K562 (cell line): ENCODE measurements around the gene TXLNA. TPM values are rescaled to one million over a fixed set of nuclear protein-coding genes. Genes with fewer than 3 reads are reported as not detected.

Source experiments
- CBX5 ChIP-seq: IDR thresholded peaks from 2 replicates; pipeline ENCODE4 v1.6.1; 2014; ENCODE audit warnings: low read depth, borderline replicate concordance
- DPF2 ChIP-seq: fragments of 450-650 bp; IDR thresholded peaks from 2 replicates; pipeline ENCODE4 v1.6.1; 2016
- EP400 ChIP-seq: fragments of 450-650 bp; IDR thresholded peaks from 2 replicates; pipeline ENCODE4 v1.6.1; 2017; ENCODE audit warnings: antibody characterized with exemption, mild to moderate bottlenecking, moderate library complexity
- GATAD2A ChIP-seq: fragments of 450-650 bp; IDR thresholded peaks from 2 replicates; pipeline ENCODE4 v1.6.1; 2017
- KDM1A ChIP-seq, 2 experiments: fragments of 450-650 bp; IDR thresholded peaks; 2 replicates each; pipeline ENCODE4 v1.6.1; 2016; ENCODE audit warnings: mild to moderate bottlenecking in 2 of 2
- RFX1 ChIP-seq: fragments of 450-650 bp; IDR thresholded peaks from 2 replicates; pipeline ENCODE4 v1.6.1; 2016; ENCODE audit warnings: mild to moderate bottlenecking, moderate library complexity
- TBP ChIP-seq: optimal IDR thresholded peaks from 2 replicates; pipeline ENCODE3; 2011; ENCODE audit warnings: low read depth, low read length, improper control_type of control experiment
- ZNF354B ChIP-seq: fragments of 250-450 bp; sonication (Bioruptor Pico); IDR thresholded peaks from 2 replicates; pipeline ENCODE4 v1.4.0; 2020
- ZNF77 ChIP-seq: fragments of 250-450 bp; sonication (Bioruptor Pico); IDR thresholded peaks from 2 replicates; pipeline ENCODE4 v1.5.0; 2020
- polyA plus RNA-seq, 8 experiments: library from polyadenylated mRNA; depleted of rRNA in 4 of 8; stranded (reverse) in 5 of 8; unstranded in 3 of 8; fragments of >200 nt; fragmentation: Nextera tagmentation in 2 of 8; fragmentation: Illumina TruSeq in 1 of 8; extraction: Ambion mirVana in 2 of 8; extraction: Trizol in 1 of 8; gene quantifications; 2 replicates each; pipeline versions ENCODE4 v1.2.1 to v1.2.3, GENCODE V29; 2011 to 2014; ENCODE audit warnings: inconsistent platforms in 1 of 8, missing spikeins in 1 of 8
- total RNA-seq, 7 experiments: library from RNA; depleted of rRNA in 6 of 7; stranded (reverse); fragments of >200 nt in 6 of 7; fragmentation: Illumina TruSeq in 2 of 7; extraction: Trizol in 2 of 7; gene quantifications; 2 replicates each; pipeline versions ENCODE4 v1.2.1 to v1.2.3, GENCODE V29; 2011 to 2021; ENCODE audit warnings: low replicate concordance in 1 of 7
- TF ChIP-seq, protein P1 (sequence below): fragments of 250-450 bp; sonication (Bioruptor Pico); IDR thresholded peaks from 2 replicates; pipeline ENCODE4 v1.5.0; 2020; ENCODE audit warnings: mild to moderate bottlenecking
- TF ChIP-seq, protein P2 (sequence below): sonication (generic); formaldehyde crosslinking; IDR thresholded peaks from 2 replicates; pipeline ENCODE4 v1.8.0; 2023; ENCODE audit warnings: mild to moderate bottlenecking, missing genetic modification reagents
- TF ChIP-seq, protein P3 (sequence below), 2 experiments: fragments of 450-650 bp; IDR thresholded peaks; 2 replicates each; pipeline ENCODE4 v1.6.1; 2016
- TF ChIP-seq, protein P4 (sequence below): fragments of 200-800 bp; sonication (Bioruptor generic); IDR thresholded peaks from 2 replicates; pipeline ENCODE4 v1.6.1; 2016; ENCODE audit warnings: missing genetic modification characterization, missing compliant biosample characterization
- TF ChIP-seq, protein P5 (sequence below), 3 experiments: IDR thresholded peaks in 2 of 3; conservative IDR thresholded peaks in 1 of 3; 2 replicates each; pipeline ENCODE4 v1.5.1; 2011 to 2012; ENCODE audit warnings: low read length in 3 of 3, mild to moderate bottlenecking in 3 of 3, control low read depth in 2 of 3, improper control_type of control experiment in 1 of 3, inconsistent platforms in 1 of 3, low read depth in 1 of 3, mixed read lengths in 1 of 3, moderate library complexity in 1 of 3; ENCODE audit not compliant: insufficient read depth in 2 of 3

Gene TXLNA
- total and polyA plus RNA-seq, 9 of the 15 experiments (the other 6 are each of a cell fraction or from before 2014, with no cell fraction given) = 9.2 to 54.5 (median 39.3) TPM

DNA sequence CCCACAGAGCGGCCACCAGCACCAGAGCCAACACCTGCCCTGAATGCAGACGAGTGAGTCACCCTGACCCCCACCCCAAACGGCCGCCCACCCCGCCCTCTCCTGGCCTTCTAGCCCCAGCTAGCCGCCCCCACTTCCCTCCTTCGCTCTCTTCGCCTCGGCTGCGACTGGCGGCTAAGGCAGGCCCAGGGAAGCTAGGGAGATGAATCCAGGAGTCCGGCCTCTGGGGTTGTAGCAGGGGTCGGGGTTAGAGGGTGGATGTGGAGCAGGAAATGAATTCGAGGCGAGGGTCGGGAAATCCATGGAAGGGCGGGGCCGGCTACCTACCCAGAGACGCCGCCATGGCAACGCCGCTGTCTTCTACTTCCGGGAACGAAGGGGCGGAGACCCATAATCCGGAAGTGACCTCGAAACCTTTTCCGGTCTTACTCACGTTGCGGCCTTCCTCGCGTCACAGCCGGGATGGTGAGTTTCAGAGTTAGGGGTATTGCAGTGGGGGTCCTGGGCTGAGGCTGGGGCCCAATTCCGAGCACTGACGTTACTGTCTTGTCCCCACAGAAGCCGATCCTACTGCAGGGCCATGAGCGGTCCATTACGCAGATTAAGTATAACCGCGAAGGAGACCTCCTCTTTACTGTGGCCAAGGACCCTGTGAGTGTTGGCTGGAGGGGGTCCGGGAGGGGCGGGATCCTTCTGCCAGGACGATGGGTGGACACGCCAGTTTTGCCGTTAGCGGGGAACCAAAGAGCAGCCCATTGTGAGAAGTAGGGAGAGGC lies 42.7 kb downstream of the TXLNA start, which contains the start of the genes EIF3I and TMEM234 (continued):
- TF ChIP-seq, protein P1, sequence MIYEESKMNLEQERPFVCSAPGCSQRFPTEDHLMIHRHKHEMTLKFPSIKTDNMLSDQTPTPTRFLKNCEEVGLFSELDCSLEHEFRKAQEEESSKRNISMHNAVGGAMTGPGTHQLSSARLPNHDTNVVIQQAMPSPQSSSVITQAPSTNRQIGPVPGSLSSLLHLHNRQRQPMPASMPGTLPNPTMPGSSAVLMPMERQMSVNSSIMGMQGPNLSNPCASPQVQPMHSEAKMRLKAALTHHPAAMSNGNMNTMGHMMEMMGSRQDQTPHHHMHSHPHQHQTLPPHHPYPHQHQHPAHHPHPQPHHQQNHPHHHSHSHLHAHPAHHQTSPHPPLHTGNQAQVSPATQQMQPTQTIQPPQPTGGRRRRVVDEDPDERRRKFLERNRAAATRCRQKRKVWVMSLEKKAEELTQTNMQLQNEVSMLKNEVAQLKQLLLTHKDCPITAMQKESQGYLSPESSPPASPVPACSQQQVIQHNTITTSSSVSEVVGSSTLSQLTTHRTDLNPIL (CRISPR knock-in tag) = no peak
- TF ChIP-seq ZNF354B (CRISPR knock-in tag) (no peak), EP400 (peak; percentile 94), GATAD2A (no peak), TBP (peak; percentile 65), RFX1 (peak; percentile 98), CBX5 (no peak), ZNF77 (CRISPR knock-in tag) (no peak), DPF2 (0 out of 2 replicates have a peak, but pooled peaks have one; percentile 16), KDM1A (IDR thresholded peaks at IDR 0.05) (no peak)
- TF ChIP-seq, protein P2, sequence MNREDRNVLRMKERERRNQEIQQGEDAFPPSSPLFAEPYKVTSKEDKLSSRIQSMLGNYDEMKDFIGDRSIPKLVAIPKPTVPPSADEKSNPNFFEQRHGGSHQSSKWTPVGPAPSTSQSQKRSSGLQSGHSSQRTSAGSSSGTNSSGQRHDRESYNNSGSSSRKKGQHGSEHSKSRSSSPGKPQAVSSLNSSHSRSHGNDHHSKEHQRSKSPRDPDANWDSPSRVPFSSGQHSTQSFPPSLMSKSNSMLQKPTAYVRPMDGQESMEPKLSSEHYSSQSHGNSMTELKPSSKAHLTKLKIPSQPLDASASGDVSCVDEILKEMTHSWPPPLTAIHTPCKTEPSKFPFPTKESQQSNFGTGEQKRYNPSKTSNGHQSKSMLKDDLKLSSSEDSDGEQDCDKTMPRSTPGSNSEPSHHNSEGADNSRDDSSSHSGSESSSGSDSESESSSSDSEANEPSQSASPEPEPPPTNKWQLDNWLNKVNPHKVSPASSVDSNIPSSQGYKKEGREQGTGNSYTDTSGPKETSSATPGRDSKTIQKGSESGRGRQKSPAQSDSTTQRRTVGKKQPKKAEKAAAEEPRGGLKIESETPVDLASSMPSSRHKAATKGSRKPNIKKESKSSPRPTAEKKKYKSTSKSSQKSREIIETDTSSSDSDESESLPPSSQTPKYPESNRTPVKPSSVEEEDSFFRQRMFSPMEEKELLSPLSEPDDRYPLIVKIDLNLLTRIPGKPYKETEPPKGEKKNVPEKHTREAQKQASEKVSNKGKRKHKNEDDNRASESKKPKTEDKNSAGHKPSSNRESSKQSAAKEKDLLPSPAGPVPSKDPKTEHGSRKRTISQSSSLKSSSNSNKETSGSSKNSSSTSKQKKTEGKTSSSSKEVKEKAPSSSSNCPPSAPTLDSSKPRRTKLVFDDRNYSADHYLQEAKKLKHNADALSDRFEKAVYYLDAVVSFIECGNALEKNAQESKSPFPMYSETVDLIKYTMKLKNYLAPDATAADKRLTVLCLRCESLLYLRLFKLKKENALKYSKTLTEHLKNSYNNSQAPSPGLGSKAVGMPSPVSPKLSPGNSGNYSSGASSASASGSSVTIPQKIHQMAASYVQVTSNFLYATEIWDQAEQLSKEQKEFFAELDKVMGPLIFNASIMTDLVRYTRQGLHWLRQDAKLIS (CRISPR knock-in tag) = peak; percentile 59; the same call in 1 of the 2 replicates
- TF ChIP-seq, protein P3, sequence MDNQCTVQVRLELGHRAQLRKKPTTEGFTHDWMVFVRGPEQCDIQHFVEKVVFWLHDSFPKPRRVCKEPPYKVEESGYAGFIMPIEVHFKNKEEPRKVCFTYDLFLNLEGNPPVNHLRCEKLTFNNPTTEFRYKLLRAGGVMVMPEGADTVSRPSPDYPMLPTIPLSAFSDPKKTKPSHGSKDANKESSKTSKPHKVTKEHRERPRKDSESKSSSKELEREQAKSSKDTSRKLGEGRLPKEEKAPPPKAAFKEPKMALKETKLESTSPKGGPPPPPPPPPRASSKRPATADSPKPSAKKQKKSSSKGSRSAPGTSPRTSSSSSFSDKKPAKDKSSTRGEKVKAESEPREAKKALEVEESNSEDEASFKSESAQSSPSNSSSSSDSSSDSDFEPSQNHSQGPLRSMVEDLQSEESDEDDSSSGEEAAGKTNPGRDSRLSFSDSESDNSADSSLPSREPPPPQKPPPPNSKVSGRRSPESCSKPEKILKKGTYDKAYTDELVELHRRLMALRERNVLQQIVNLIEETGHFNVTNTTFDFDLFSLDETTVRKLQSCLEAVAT (IDR thresholded peaks at IDR 0.05) = 0 out of 4 replicates have a peak, but pooled peaks of 1 of the 2 experiments have one; percentile 8
- TF ChIP-seq, protein P4, sequence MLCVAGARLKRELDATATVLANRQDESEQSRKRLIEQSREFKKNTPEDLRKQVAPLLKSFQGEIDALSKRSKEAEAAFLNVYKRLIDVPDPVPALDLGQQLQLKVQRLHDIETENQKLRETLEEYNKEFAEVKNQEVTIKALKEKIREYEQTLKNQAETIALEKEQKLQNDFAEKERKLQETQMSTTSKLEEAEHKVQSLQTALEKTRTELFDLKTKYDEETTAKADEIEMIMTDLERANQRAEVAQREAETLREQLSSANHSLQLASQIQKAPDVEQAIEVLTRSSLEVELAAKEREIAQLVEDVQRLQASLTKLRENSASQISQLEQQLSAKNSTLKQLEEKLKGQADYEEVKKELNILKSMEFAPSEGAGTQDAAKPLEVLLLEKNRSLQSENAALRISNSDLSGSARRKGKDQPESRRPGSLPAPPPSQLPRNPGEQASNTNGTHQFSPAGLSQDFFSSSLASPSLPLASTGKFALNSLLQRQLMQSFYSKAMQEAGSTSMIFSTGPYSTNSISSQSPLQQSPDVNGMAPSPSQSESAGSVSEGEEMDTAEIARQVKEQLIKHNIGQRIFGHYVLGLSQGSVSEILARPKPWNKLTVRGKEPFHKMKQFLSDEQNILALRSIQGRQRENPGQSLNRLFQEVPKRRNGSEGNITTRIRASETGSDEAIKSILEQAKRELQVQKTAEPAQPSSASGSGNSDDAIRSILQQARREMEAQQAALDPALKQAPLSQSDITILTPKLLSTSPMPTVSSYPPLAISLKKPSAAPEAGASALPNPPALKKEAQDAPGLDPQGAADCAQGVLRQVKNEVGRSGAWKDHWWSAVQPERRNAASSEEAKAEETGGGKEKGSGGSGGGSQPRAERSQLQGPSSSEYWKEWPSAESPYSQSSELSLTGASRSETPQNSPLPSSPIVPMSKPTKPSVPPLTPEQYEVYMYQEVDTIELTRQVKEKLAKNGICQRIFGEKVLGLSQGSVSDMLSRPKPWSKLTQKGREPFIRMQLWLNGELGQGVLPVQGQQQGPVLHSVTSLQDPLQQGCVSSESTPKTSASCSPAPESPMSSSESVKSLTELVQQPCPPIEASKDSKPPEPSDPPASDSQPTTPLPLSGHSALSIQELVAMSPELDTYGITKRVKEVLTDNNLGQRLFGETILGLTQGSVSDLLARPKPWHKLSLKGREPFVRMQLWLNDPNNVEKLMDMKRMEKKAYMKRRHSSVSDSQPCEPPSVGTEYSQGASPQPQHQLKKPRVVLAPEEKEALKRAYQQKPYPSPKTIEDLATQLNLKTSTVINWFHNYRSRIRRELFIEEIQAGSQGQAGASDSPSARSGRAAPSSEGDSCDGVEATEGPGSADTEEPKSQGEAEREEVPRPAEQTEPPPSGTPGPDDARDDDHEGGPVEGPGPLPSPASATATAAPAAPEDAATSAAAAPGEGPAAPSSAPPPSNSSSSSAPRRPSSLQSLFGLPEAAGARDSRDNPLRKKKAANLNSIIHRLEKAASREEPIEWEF (CRISPR knock-in tag) = no peak
- TF ChIP-seq, protein P5, sequence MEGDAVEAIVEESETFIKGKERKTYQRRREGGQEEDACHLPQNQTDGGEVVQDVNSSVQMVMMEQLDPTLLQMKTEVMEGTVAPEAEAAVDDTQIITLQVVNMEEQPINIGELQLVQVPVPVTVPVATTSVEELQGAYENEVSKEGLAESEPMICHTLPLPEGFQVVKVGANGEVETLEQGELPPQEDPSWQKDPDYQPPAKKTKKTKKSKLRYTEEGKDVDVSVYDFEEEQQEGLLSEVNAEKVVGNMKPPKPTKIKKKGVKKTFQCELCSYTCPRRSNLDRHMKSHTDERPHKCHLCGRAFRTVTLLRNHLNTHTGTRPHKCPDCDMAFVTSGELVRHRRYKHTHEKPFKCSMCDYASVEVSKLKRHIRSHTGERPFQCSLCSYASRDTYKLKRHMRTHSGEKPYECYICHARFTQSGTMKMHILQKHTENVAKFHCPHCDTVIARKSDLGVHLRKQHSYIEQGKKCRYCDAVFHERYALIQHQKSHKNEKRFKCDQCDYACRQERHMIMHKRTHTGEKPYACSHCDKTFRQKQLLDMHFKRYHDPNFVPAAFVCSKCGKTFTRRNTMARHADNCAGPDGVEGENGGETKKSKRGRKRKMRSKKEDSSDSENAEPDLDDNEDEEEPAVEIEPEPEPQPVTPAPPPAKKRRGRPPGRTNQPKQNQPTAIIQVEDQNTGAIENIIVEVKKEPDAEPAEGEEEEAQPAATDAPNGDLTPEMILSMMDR (IDR thresholded peaks at IDR 0.05 in 2 of 3, conservative IDR thresholded peaks at IDR 0.05 in 1 of 3; ENCODE audit: insufficient read depth in 2 of 3, low read depth in 1 of 3, low read length in 3 of 3) = no peak
